Caco-2 (cell line): ENCODE data around the gene PARVB. TPM values are rescaled to one million over a fixed set of nuclear protein-coding genes. Genes with fewer than 3 reads are reported as not detected.

ENCODE experiments used
- BruUV-seq: library from RNA; stranded (reverse); fragments of 400-500 nt; replicated peaks from 2 replicates; lab custom pipeline; 2021; lab: Mats Ljungman, UMichigan
- CTCF ChIA-PET: fragments of 300-600 bp; sonication (Branson Sonifier 250); formaldehyde crosslinking; loops from one replicate; lab custom pipeline; 2022; ENCODE audit warnings: antibody characterized with exemption; lab: Charles Lee
- POLR2A ChIA-PET: fragments of 300-600 bp; sonication (Branson Sonifier 250); formaldehyde crosslinking; loops from one replicate; lab custom pipeline; 2022; ENCODE audit warnings: antibody characterized with exemption; lab: Charles Lee
- DNase-seq, 2 experiments: peaks; one replicate each; pipeline versions ENCODE4 v3.0.0 to v3.0.0-alpha.2; 2020 to 2022
- H3K27me3 ChIP-seq: replicated peaks from 2 replicates; pipeline ENCODE4 v1.6.0; 2011; ENCODE audit warnings: low read length; ENCODE audit not compliant: control insufficient read depth, insufficient read depth
- H3K36me3 ChIP-seq: 2 replicates; pipeline ENCODE4 v1.5.1; 2011; ENCODE audit warnings: low read length; ENCODE audit not compliant: control insufficient read depth, insufficient read depth
- H3K4me1 ChIP-seq: fragments of 250-450 bp; sonication (Bioruptor Pico); 2 replicates; pipeline ENCODE4 v1.5.1; 2020; ENCODE audit warnings: mild to moderate bottlenecking
- H3K4me3 ChIP-seq: 2 replicates; pipeline ENCODE4 v1.5.1; 2011; ENCODE audit warnings: low read depth, mild to moderate bottlenecking, control low read depth, low read length
- H3K9me3 ChIP-seq: fragments of 250-450 bp; sonication (Bioruptor Pico); 2 replicates; pipeline ENCODE4 v1.5.1; 2020; ENCODE audit warnings: mild to moderate bottlenecking, moderate library complexity
- H3K27ac Mint-ChIP-seq: one replicate; pipeline ENCODE4 v1.8.0; 2022; ENCODE audit warnings: mixed read lengths; ENCODE audit not compliant: unreplicated experiment
- H3K27me3 Mint-ChIP-seq: one replicate; pipeline ENCODE4 v1.8.0; 2022; ENCODE audit warnings: mixed read lengths; ENCODE audit not compliant: insufficient read depth, unreplicated experiment
- H3K36me3 Mint-ChIP-seq: one replicate; pipeline ENCODE4 v1.8.0; 2022; ENCODE audit warnings: mild to moderate bottlenecking, mixed read lengths; ENCODE audit not compliant: insufficient read depth, unreplicated experiment
- H3K4me1 Mint-ChIP-seq: one replicate; pipeline ENCODE4 v1.8.0; 2022; ENCODE audit warnings: low read depth, mixed read lengths; ENCODE audit not compliant: unreplicated experiment
- H3K4me3 Mint-ChIP-seq: one replicate; pipeline ENCODE4 v1.8.0; 2022; ENCODE audit warnings: mild to moderate bottlenecking, moderate library complexity, mixed read lengths; ENCODE audit not compliant: unreplicated experiment
- H3K9me3 Mint-ChIP-seq: one replicate; pipeline ENCODE4 v1.8.0; 2022; ENCODE audit warnings: mixed read lengths; ENCODE audit not compliant: unreplicated experiment
- CTCF ChIP-seq, 2 experiments: fragments of 200-600 bp in 1 of 2; IDR thresholded peaks; 1 replicate in 1 of 2; 2 replicates in 1 of 2; pipeline versions ENCODE4 v1.5.1 to v1.8.0; 2011 to 2022; ENCODE audit warnings: antibody characterized with exemption in 1 of 2, control low read depth in 1 of 2, inconsistent platforms in 1 of 2, low read depth in 1 of 2, low read length in 1 of 2, mild to moderate bottlenecking in 1 of 2, moderate library complexity in 1 of 2; ENCODE audit not compliant: insufficient read depth in 1 of 2, severe bottlenecking in 1 of 2, unreplicated experiment in 1 of 2
- intact Hi-C: fragments of 100-400 bp; cut with micrococcal nuclease; formaldehyde crosslinking; loops from one replicate; pipeline ENCODE4 v1.10.0; 2022; ENCODE audit not compliant: unreplicated experiment
- total RNA-seq: library from RNA; stranded (reverse); gene quantifications from 2 replicates; pipeline ENCODE4 v1.2.3, GENCODE V29; 2022

The PARVB gene
- total RNA-seq, 1 experiment from 2014 or later: 28.8 TPM

DNA sequence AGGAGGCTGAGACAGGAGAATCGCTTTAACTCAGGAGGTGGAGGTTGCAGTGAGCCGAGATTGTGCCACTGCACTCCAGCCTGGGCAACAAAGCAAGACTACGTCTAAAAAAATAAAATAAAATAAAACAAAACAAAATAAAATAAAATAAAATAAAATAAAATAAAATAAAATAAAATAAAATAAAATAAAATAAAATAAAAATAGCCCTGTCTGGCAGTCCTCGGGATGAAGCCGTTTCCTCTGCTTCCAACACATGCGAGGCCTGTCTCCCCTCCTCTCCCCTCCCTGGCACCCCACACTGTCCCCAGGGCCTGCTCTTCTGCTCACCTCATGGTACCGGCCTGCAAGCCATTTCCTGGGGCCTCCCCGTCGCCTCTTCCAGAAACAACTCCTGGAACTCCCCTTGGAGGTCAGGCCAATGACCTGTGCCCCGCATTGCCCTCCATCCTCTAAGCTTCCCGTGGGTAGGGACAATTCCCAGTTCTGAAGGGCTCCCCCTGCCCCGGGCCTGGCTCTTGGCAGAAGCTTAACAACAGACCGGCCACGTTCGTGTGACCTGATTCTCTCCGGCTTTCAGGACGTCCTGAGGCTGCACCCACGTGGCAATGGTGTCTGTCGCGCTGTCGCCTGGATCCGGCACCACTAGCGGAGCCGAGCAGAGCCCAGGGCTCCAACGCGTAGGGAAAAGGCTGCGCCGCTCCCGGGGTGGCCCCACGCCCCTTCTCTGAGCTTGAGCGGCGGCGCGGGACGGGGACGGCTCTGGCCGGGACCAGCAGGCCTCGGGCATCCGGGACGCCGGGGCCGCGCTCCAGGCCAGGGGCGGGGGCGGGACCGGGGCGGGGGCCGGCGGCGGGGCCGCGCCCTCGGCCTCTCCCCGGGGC, 456 bp upstream of the PARVB start:
- H3K9me3 Mint-ChIP-seq: no peaks in the 10 kb centered on the region
- POLR2A ChIA-PET: no interaction called here
- no peaks in the 10 kb centered on the region for H3K36me3 Mint-ChIP-seq
- H3K4me3 ChIP-seq: peak overlapping the region; percentile 83
- peak overlapping the region; percentile 95 for H3K4me3 Mint-ChIP-seq
- no peaks in the 10 kb centered on the region for H3K36me3 ChIP-seq
- no peaks in the 10 kb centered on the region for H3K27me3 Mint-ChIP-seq
- no peaks in the 10 kb centered on the region for H3K9me3 ChIP-seq
- peaks cover 6% of the 10 kb centered on the region for H3K4me1 Mint-ChIP-seq
- peak; percentile 52 to 66 for DNase-seq
- intact Hi-C loops: no loop called here
- TF ChIP-seq CTCF (IDR thresholded peaks at IDR 0.05; ENCODE audit: insufficient read depth in 1 of 2, low read depth in 1 of 2, low read length in 1 of 2, severe bottlenecking in 1 of 2, unreplicated experiment in 1 of 2): no peak
- H3K4me1 ChIP-seq: 0 out of 2 replicates have a peak, but pooled peaks cover 4% of the 10 kb centered on the region
- H3K27ac Mint-ChIP-seq: peak overlapping the region; percentile 92
- BruUV-seq: TSS peak; percentile 50
- no peaks in the 10 kb centered on the region for H3K27me3 ChIP-seq
- CTCF ChIA-PET: interaction anchor here (1.0 kb wide), 1 partner anchor 62 kb away, joined by 4 read pairs; no protein-coding TSS in a partner anchor

DNA sequence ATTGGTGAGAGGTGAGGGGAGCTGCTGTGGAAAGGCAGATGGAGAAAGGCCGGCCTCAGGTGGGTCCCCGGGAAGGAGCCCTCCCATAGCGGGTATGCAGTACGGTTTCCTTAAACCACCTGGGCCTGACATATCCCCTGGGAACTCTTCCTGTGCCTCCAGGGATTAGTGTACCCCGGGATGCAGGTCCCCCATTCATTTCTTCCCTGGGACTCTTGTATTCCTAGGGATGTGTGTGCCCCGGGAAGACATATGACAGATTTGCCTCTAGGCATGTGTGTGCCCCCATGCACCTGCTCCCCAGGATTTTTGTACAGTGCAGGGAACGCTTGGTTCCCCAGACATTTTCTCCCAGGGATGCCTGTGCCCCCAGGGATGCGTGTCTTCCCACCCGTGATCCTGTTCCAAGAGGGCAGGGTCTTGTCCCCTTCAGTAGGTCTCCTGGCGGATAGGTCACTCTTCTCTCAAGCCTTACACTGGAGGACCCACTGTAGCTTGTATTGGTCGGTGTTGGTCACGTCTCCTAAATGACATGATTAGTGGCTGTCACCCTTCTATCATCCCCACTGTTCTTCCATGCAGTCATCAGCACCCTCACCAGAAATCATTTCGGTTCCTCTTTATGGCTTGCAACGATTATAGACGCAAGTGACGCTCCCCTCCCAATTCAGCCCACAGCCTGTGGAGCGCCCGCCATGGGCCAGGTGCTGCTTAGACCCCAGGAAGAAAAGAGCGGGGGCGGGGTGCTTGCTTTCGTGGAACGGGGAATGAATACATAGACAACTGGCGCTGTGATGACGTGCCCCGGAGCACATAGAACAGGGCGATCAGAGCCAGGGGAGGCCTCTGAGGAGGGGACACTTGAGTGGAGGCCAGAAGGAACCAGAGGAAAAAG, 1.3 kb downstream of the PARVB start:
- Histone ChIP-seq H3K27me3 (no peaks in the 10 kb centered on the region), H3K9me3 (no peaks in the 10 kb centered on the region), H3K4me1 (peaks cover 10% of the 10 kb centered on the region; the same call in 1 of the 2 replicates), H3K36me3 (no peaks in the 10 kb centered on the region), H3K4me3 (peak overlapping the region; percentile 83; the same call in 1 of the 2 replicates)
- POLR2A ChIA-PET: no interaction called here
- no peak for DNase-seq
- Mint-ChIP-seq H3K4me1 (peaks cover 6% of the 10 kb centered on the region), H3K27ac (no peak overlapping the region), H3K4me3 (peak overlapping the region; percentile 95), H3K27me3 (no peaks in the 10 kb centered on the region), H3K36me3 (no peaks in the 10 kb centered on the region), H3K9me3 (no peaks in the 10 kb centered on the region)
- CTCF ChIA-PET: interaction anchor here (0.5 kb wide), 1 partner anchor 34 kb away, joined by 5 read pairs; no protein-coding TSS in a partner anchor
- TF ChIP-seq CTCF (IDR thresholded peaks at IDR 0.05; ENCODE audit: insufficient read depth in 1 of 2, low read depth in 1 of 2, low read length in 1 of 2, severe bottlenecking in 1 of 2, unreplicated experiment in 1 of 2): no peak
- intact Hi-C loops: no loop called here
- TSS peak; percentile 40 for BruUV-seq
